IPS-NIHi11 (cell line): Measurements from ENCODE around the gene POLA1.
"Not testable (repeated sequence)": the region's sequence is repeated elsewhere in the genome, so short reads cannot be mapped to it uniquely, and the experiment has no call there.

Source experiments
- DNase-seq: peaks from one replicate; pipeline ENCODE4 v3.0.0; 2012; ENCODE audit warnings: mixed read lengths, low spot score

Gene POLA1

GRCh38 chrX:24693453-24694202, at the start of gene POLA1:
Gene POLA1, plus strand, starts transcription at chrX:24693918. Its CDS starts 44 bp downstream, at chrX:24693962.
- DNase-seq = peak; percentile 90

- no peak for DNase-seq
Observed at GRCh38 chrX:24646006-24646405, 47.7 kb upstream of the POLA1 start.

- no peak for DNase-seq
Observed at GRCh38 chrX:24646745-24647182, 47.0 kb upstream of the POLA1 start.

GRCh38 chrX:24647257-24648058, 46.3 kb upstream of the POLA1 start, which contains the start of gene PCYT1B:
Gene PCYT1B, minus strand, starts transcription at chrX:24647347. Its CDS starts 242 bp downstream, at chrX:24647105.
- peak; percentile 78 for DNase-seq

GRCh38 chrX:24648495-24648894, 45.2 kb upstream of the POLA1 start:
- no peak for DNase-seq

GRCh38 chrX:24651783-24652182, 41.9 kb upstream of the POLA1 start:
- no peak for DNase-seq

- DNase-seq = not testable (repeated sequence)
Observed at GRCh38 chrX:24655679-24656078, 38.0 kb upstream of the POLA1 start.

- no peak for DNase-seq
Observed at GRCh38 chrX:24657671-24658386, 35.9 kb upstream of the POLA1 start.

- DNase-seq = no peak
Observed at GRCh38 chrX:24658421-24658820, 35.3 kb upstream of the POLA1 start.

- DNase-seq = no peak
Observed at GRCh38 chrX:24659106-24659505, 34.6 kb upstream of the POLA1 start.

- no peak for DNase-seq
Observed at GRCh38 chrX:24659646-24660045, 34.1 kb upstream of the POLA1 start.

- no peak for DNase-seq
Observed at GRCh38 chrX:24661292-24661691, 32.4 kb upstream of the POLA1 start.

GRCh38 chrX:24662352-24662751, 31.4 kb upstream of the POLA1 start:
- DNase-seq = no peak

GRCh38 chrX:24668111-24668510, 25.6 kb upstream of the POLA1 start:
- no peak for DNase-seq

- no peak for DNase-seq
Observed at GRCh38 chrX:24672701-24673190, 21.0 kb upstream of the POLA1 start.

GRCh38 chrX:24673424-24673823, 20.3 kb upstream of the POLA1 start:
- DNase-seq = no peak

GRCh38 chrX:24676403-24677024, 17.2 kb upstream of the POLA1 start:
- DNase-seq = peak; percentile 27

- DNase-seq = no peak
Observed at GRCh38 chrX:24682739-24683432, 10.8 kb upstream of the POLA1 start.

- DNase-seq = no peak
Observed at GRCh38 chrX:24684048-24684447, 9.7 kb upstream of the POLA1 start.

- no peak for DNase-seq
Observed at GRCh38 chrX:24692305-24692704, 1.4 kb upstream of the POLA1 start.

GRCh38 chrX:24694825-24695224, 1.1 kb downstream of the POLA1 start:
- DNase-seq = no peak
